ENCODE data around the gene CPAMD8.

GRCh38 chr19:16903347-16903746 lies 123.3 kb downstream of the CPAMD8 start:
- TF ChIP-seq CTCF (conservative IDR thresholded peaks at IDR 0.05 in 1 of 2, IDR thresholded peaks at IDR 0.05 in 1 of 2; ENCODE audit: low read depth in 1 of 2, low read length in 2 of 2) (no peak), EZH2 (IDR thresholded peaks at IDR 0.05; ENCODE audit: low read length, missing control alignments) (no peak)

Data from fibroblast of lung (primary cell).